H1 (cell line): ENCODE results near the gene PNMA8B. TPM values are rescaled to one million over a fixed set of nuclear protein-coding genes. Genes with fewer than 3 reads are reported as not detected.

Source experiments
- CTCF ChIA-PET: fragments of 300-600 bp; sonication (Branson Sonifier 250); formaldehyde crosslinking; loops from one replicate; lab custom pipeline; 2021; ENCODE audit not compliant: partially characterized antibody; lab: Charles Lee
- POLR2A ChIA-PET: fragments of 300-600 bp; sonication (Branson Sonifier 250); formaldehyde crosslinking; loops from one replicate; lab custom pipeline; 2021; ENCODE audit warnings: inconsistent platforms; ENCODE audit not compliant: partially characterized antibody; lab: Charles Lee
- DNase-seq, 2 experiments: peaks; one replicate each; pipeline versions ENCODE4 v3.0.0 to v3.0.0-alpha.2; 2010 to 2022; ENCODE audit warnings: low spot score in 2 of 2, low read depth in 1 of 2, mixed read lengths in 1 of 2
- FAIRE-seq: peaks from 2 replicates; lab custom pipeline; 2011; peaks lifted over from hg19 to GRCh38; lab: Jason Lieb, UNC
- H2AFZ ChIP-seq: 2 replicates; pipeline ENCODE4 v1.8.1; 2012; ENCODE audit warnings: low read length, inconsistent platforms
- H2AK5ac ChIP-seq: 2 replicates; pipeline ENCODE4 v1.6.1; 2013; ENCODE audit warnings: low read depth, low read length
- H2BK120ac ChIP-seq: replicated peaks from 2 replicates; pipeline ENCODE3; 2013; ENCODE audit warnings: low read depth, low read length, inconsistent platforms
- H2BK12ac ChIP-seq: 2 replicates; pipeline ENCODE4 v1.6.1; 2013; ENCODE audit warnings: low read depth, low read length
- H2BK15ac ChIP-seq: 2 replicates; pipeline ENCODE4 v1.6.1; 2013; ENCODE audit warnings: low read length
- H2BK20ac ChIP-seq: 2 replicates; pipeline ENCODE4 v1.6.1; 2013; ENCODE audit warnings: low read length
- H2BK5ac ChIP-seq: 2 replicates; pipeline ENCODE4 v1.6.1; 2013; ENCODE audit warnings: low read depth, low read length
- H3K14ac ChIP-seq: 2 replicates; pipeline ENCODE4 v1.6.1; 2013; ENCODE audit warnings: inconsistent platforms; ENCODE audit not compliant: insufficient read length
- H3K18ac ChIP-seq: 2 replicates; pipeline ENCODE4 v1.6.1; 2013; ENCODE audit warnings: low read length; ENCODE audit errors: extremely low read depth
- H3K23ac ChIP-seq: 2 replicates; pipeline ENCODE4 v1.6.1; 2013; ENCODE audit warnings: inconsistent platforms; ENCODE audit not compliant: insufficient read length
- H3K23me2 ChIP-seq: 2 replicates; pipeline ENCODE4 v1.6.1; 2013; ENCODE audit warnings: low read depth, low read length
- H3K27ac ChIP-seq: 2 replicates; pipeline ENCODE4 v1.6.1; 2011; ENCODE audit warnings: low read depth, low read length, inconsistent platforms
- H3K27me3 ChIP-seq, 4 experiments: replicated peaks in 1 of 4; 1 replicate in 1 of 4; 2 replicates in 3 of 4; pipeline versions ENCODE4 v1.6.1 to v1.8.1; 2011 to 2013; ENCODE audit warnings: low read length in 3 of 4, mild to moderate bottlenecking in 3 of 4, inconsistent platforms in 2 of 4, mixed read lengths in 2 of 4, moderate library complexity in 1 of 4; ENCODE audit not compliant: control insufficient read depth in 3 of 4, insufficient read depth in 3 of 4; ENCODE audit errors: extremely low read depth in 1 of 4
- H3K36me3 ChIP-seq, 4 experiments: 2 replicates each; pipeline versions ENCODE4 v1.6.1 to v1.8.1; 2011 to 2013; ENCODE audit warnings: mild to moderate bottlenecking in 4 of 4, low read length in 3 of 4, moderate library complexity in 2 of 4, control low read depth in 1 of 4, inconsistent platforms in 1 of 4; ENCODE audit not compliant: insufficient read depth in 4 of 4, control insufficient read depth in 2 of 4
- H3K4ac ChIP-seq: replicated peaks from 2 replicates; pipeline ENCODE3; 2013; ENCODE audit warnings: low read length, low read depth, mixed read lengths, inconsistent platforms; ENCODE audit not compliant: insufficient read length
- H3K4me1 ChIP-seq, 4 experiments: replicated peaks in 1 of 4; 1 replicate in 1 of 4; 2 replicates in 3 of 4; pipeline versions ENCODE4 v1.6.1 to v1.8.1; 2011 to 2013; ENCODE audit warnings: low read length in 3 of 4, inconsistent platforms in 2 of 4, mixed read lengths in 1 of 4; ENCODE audit not compliant: insufficient read depth in 4 of 4, control insufficient read depth in 3 of 4
- H3K4me2 ChIP-seq, 2 experiments: 2 replicates each; pipeline versions ENCODE4 v1.6.1 to v1.8.1; 2011 to 2013; ENCODE audit warnings: low read depth in 2 of 2, low read length in 2 of 2, control low read depth in 1 of 2, inconsistent platforms in 1 of 2, mild to moderate bottlenecking in 1 of 2; ENCODE audit not compliant: insufficient read depth in 1 of 2
- H3K4me3 ChIP-seq, 4 experiments: fragments of 200-600, 300-600 bp in 1 of 4; sonication (generic), shearing (Covaris generic), sonication (Bioruptor Twin) in 1 of 4; 2 replicates each; pipeline versions ENCODE4 v1.5.1 to v1.8.1; 2011 to 2016; ENCODE audit warnings: low read length in 4 of 4, low read depth in 3 of 4, control low read depth in 2 of 4, inconsistent platforms in 2 of 4, mild to moderate bottlenecking in 2 of 4, mixed read lengths in 1 of 4, moderate library complexity in 1 of 4; ENCODE audit not compliant: insufficient read depth in 2 of 4; ENCODE audit errors: extremely low read depth in 1 of 4
- H3K56ac ChIP-seq: replicated peaks from 2 replicates; pipeline ENCODE3; 2013; ENCODE audit warnings: low read depth, mild to moderate bottlenecking, mixed read lengths, low read length, inconsistent platforms; ENCODE audit not compliant: insufficient read length
- H3K79me1 ChIP-seq: 2 replicates; pipeline ENCODE4 v1.6.1; 2013; ENCODE audit warnings: low read depth, low read length, control low read depth
- H3K79me2 ChIP-seq, 2 experiments: 2 replicates each; pipeline versions ENCODE4 v1.6.1 to v1.8.1; 2012 to 2013; ENCODE audit warnings: low read length in 2 of 2, mild to moderate bottlenecking in 2 of 2, inconsistent platforms in 1 of 2; ENCODE audit not compliant: insufficient read depth in 2 of 2, control insufficient read depth in 1 of 2
- H3K9ac ChIP-seq, 4 experiments: replicated peaks in 1 of 4; 1 replicate in 1 of 4; 2 replicates in 3 of 4; pipeline versions ENCODE4 v1.6.1 to v1.8.1; 2011 to 2013; ENCODE audit warnings: low read depth in 3 of 4, low read length in 3 of 4, control low read depth in 2 of 4, mild to moderate bottlenecking in 2 of 4, moderate library complexity in 2 of 4, inconsistent platforms in 1 of 4; ENCODE audit errors: extremely low read depth in 1 of 4
- H3K9me3 ChIP-seq, 2 experiments: 2 replicates each; pipeline versions ENCODE4 v1.6.1 to v1.8.1; 2012 to 2013; ENCODE audit warnings: mild to moderate bottlenecking in 2 of 2, moderate library complexity in 2 of 2, control low read depth in 1 of 2, inconsistent platforms in 1 of 2, low read depth in 1 of 2, low read length in 1 of 2, mixed read lengths in 1 of 2; ENCODE audit not compliant: insufficient read depth in 2 of 2
- H4K20me1 ChIP-seq, 2 experiments: replicated peaks in 1 of 2; 2 replicates each; pipeline versions ENCODE3 to v1.8.1; 2011 to 2013; ENCODE audit warnings: inconsistent platforms in 2 of 2, low read length in 2 of 2, mild to moderate bottlenecking in 1 of 2; ENCODE audit not compliant: insufficient read depth in 2 of 2, control insufficient read depth in 1 of 2
- H4K5ac ChIP-seq: 2 replicates; pipeline ENCODE4 v1.6.1; 2013; ENCODE audit warnings: low read length, low read depth, mixed read lengths, inconsistent platforms; ENCODE audit not compliant: insufficient read length
- H4K8ac ChIP-seq: 2 replicates; pipeline ENCODE4 v1.8.0; 2013; ENCODE audit warnings: mild to moderate bottlenecking, moderate library complexity, low read length, inconsistent platforms; ENCODE audit not compliant: insufficient read depth; ENCODE audit errors: extremely low read depth
- H4K91ac ChIP-seq: replicated peaks from 2 replicates; pipeline ENCODE3; 2013; ENCODE audit warnings: low read length, mixed read lengths, inconsistent platforms; ENCODE audit not compliant: insufficient read length
- CBX8 ChIP-seq: fragments of 300-800, 300-1000 bp; sonication (generic); IDR thresholded peaks from 2 replicates; pipeline ENCODE4 v1.7.1; 2016; ENCODE audit warnings: low read depth, low read length, borderline replicate concordance
- CEBPB ChIP-seq: IDR thresholded peaks from 2 replicates; pipeline ENCODE4 v1.6.1; 2012; ENCODE audit warnings: low read depth, low read length
- EZH2 ChIP-seq: fragments of 200-600 bp; sonication (generic); IDR thresholded peaks from 2 replicates; pipeline ENCODE4 v1.7.1; 2012; ENCODE audit warnings: low read depth, mild to moderate bottlenecking, moderate library complexity, low read length, inconsistent platforms; ENCODE audit not compliant: severe bottlenecking
- GTF2F1 ChIP-seq: IDR thresholded peaks from 2 replicates; pipeline ENCODE4 v1.6.1; 2012; ENCODE audit warnings: low read depth, low read length, improper control_type of control experiment, borderline replicate concordance
- KDM1A ChIP-seq: fragments of 200-600, 300-600 bp; sonication (generic); IDR thresholded peaks from 2 replicates; pipeline ENCODE4 v1.7.1; 2016; ENCODE audit warnings: mild to moderate bottlenecking, low read length, borderline replicate concordance
- MAX ChIP-seq: IDR thresholded peaks from 2 replicates; pipeline ENCODE4 v1.6.1; 2012; ENCODE audit warnings: inconsistent platforms
- RBBP5 ChIP-seq: IDR thresholded peaks from 2 replicates; pipeline ENCODE4 v1.7.1; 2012; ENCODE audit warnings: low read depth, mild to moderate bottlenecking, inconsistent platforms, low read length, moderate library complexity, borderline replicate concordance
- SIRT6 ChIP-seq: IDR thresholded peaks from one replicate; pipeline ENCODE4 v1.7.1; 2012; ENCODE audit warnings: low read length, inconsistent platforms
- SUZ12 ChIP-seq: fragments of 200-600 bp; sonication (generic); IDR thresholded peaks from 2 replicates; pipeline ENCODE4 v1.6.1; 2012; ENCODE audit warnings: mild to moderate bottlenecking, inconsistent platforms, low read length, moderate library complexity, mixed read lengths
- WGBS, 2 experiments: shearing (Covaris generic) in 1 of 2; methylation state at CpG; one replicate each; pipeline versions ENCODE4 v1.1.6 to v1.1.7; 2013 to 2015; ENCODE audit warnings: low lambda C conversion rate in 2 of 2, mixed read lengths in 2 of 2, inconsistent platforms in 1 of 2, low coverage in 1 of 2, missing lambda C conversion rate in 1 of 2; ENCODE audit not compliant: insufficient replicate concordance in 2 of 2, insufficient coverage in 1 of 2, insufficient read length in 1 of 2; ENCODE audit errors: extremely low coverage in 1 of 2, missing lambda C conversion rate in 1 of 2; 5-methylcytosine and 5-hydroxymethylcytosine counted together
- polyA plus RNA-seq, 7 experiments: library from polyadenylated mRNA; depleted of rRNA in 3 of 7; stranded (reverse) in 5 of 7; unstranded in 2 of 7; fragments of >200 nt in 5 of 7; fragments of 200-250 nt in 2 of 7; gene quantifications; 1 replicate in 5 of 7; 2 replicates in 1 of 7; 4 replicates in 1 of 7; pipeline versions ENCODE4 v1.2.1 to v1.2.3, GENCODE V29; 2011 to 2013; ENCODE audit warnings: missing spikeins in 2 of 7, mixed read lengths in 2 of 7
- total RNA-seq: library from RNA; stranded (reverse); fragmentation: NEBNext Ultra II Directional; extraction: Animal tissue kit (Norgen Biotek cat#: 25700); gene quantifications from 2 replicates; pipeline ENCODE4 v1.2.1, GENCODE V29; 2021

PNMA8B gene
- total and polyA plus RNA-seq, 2 of the 8 experiments (the other 6 are each of a cell fraction or from before 2014, with no cell fraction given): 0.48 to 1.4 TPM

GRCh38 chr19:46494941-46495785, 504 bp downstream of the PNMA8B start:
- H2AK5ac ChIP-seq: no peak overlapping the region
- H2BK12ac ChIP-seq: peak overlapping the region; percentile 71; the same call in 1 of the 2 replicates
- no peak overlapping the region; the same call in 1 of the 2 replicates for H3K18ac ChIP-seq
- ChIA-PET POLR2A (interaction anchor here (1.2 to 1.6 kb wide), 4 partner anchors 87 to 198 kb away, joined by 3 to 4 read pairs (median 3); partner anchors contain the start of gene HIF3A), CTCF (interaction anchor here (0.7 to 4.1 kb wide), 12 partner anchors 7 to 215 kb away, joined by 3 to 24 read pairs (median 4); partner anchors contain the start of gene CCDC8)
- no peaks in the 10 kb centered on the region for H3K9me3 ChIP-seq
- no peak overlapping the region; the same call in 1 of the 2 replicates for H2BK20ac ChIP-seq
- no peak overlapping the region for H3K14ac ChIP-seq
- 65% methylated on average over 43 of the region's 49 CpGs; no CpG with 5 or more reads in 1 of the 2 experiments for WGBS, 2 experiments
- H2AFZ ChIP-seq: 0 out of 2 replicates have a peak overlapping the region, but pooled peaks have one; percentile 9
- H3K9ac ChIP-seq: no peak overlapping the region
- no peak overlapping the region for H2BK120ac ChIP-seq
- H4K91ac ChIP-seq: peak overlapping the region; percentile 5
- peak overlapping the region; percentile 47 to 83 for H3K4me2 ChIP-seq
- no peak overlapping the region for H3K23ac ChIP-seq
- H4K5ac ChIP-seq: no peak overlapping the region
- peak overlapping the region; percentile 44; the same call in 1 of the 2 replicates for H2BK5ac ChIP-seq
- peaks cover 10% of the 10 kb centered on the region; the same call in 1 of the 2 replicates for H3K23me2 ChIP-seq
- DNase-seq (peak in 1 of 2 experiments; percentile 62), FAIRE-seq (no peak)
- peaks cover 18 to 55% (median 52%) of the 10 kb centered on the region in 4 experiments for H3K27me3 ChIP-seq
- H3K4me1 ChIP-seq: peaks cover 5 to 25% (median 20%) of the 10 kb centered on the region in 4 experiments
- H2BK15ac ChIP-seq: 0 out of 2 replicates have a peak overlapping the region, but pooled peaks have one; percentile 83
- peaks cover 0 to 5% of the 10 kb centered on the region in 2 experiments for H4K20me1 ChIP-seq
- TF ChIP-seq CBX8: no peak
- peak; percentile 46; the same call in 1 of the 2 replicates for TF ChIP-seq MAX
- TF ChIP-seq GTF2F1: no peak
- no peak for TF ChIP-seq EZH2
- TF ChIP-seq SIRT6: no peak
- peak; percentile 15; the same call in 1 of the 2 replicates for TF ChIP-seq SUZ12
- TF ChIP-seq RBBP5: 0 out of 2 replicates have a peak, but pooled peaks have one; percentile 37
- TF ChIP-seq CEBPB: peak; percentile 75
- TF ChIP-seq KDM1A: no peak
- H3K4me3 ChIP-seq: peak overlapping the region; percentile 23 to 59 (median 36); a peak in 6 of 8 replicates
- no peak overlapping the region for H3K56ac ChIP-seq
- peak overlapping the region; percentile 19 for H3K4ac ChIP-seq
- H3K79me2 ChIP-seq: no peaks in the 10 kb centered on the region
- H3K27ac ChIP-seq: no peak overlapping the region
- no peaks in the 10 kb centered on the region for H3K36me3 ChIP-seq
- no peaks in the 10 kb centered on the region for H3K79me1 ChIP-seq
- H4K8ac ChIP-seq: no peak overlapping the region; the same call in 1 of the 2 replicates
